Left kidney (tissue), 2 donors: Measurements from ENCODE around the gene CMSS1. TPM values are rescaled to one million over a fixed set of nuclear protein-coding genes. Genes with fewer than 3 reads are reported as not detected.

Experiments
- DNase-seq: peaks from one replicate; pipeline ENCODE4 v3.0.0-alpha.2; 2013
- polyA plus RNA-seq: library from polyadenylated mRNA; unstranded; fragments of 120-200 nt; gene quantifications from one replicate; pipeline ENCODE4 v1.2.1, GENCODE V29; 2013; ENCODE audit not compliant: insufficient read length

Gene CMSS1
- polyA plus RNA-seq, 1 donor, result 47.6 TPM

- no peak for DNase-seq
Measured at GRCh38 chr3:99990179-99990578, 172.5 kb downstream of the CMSS1 start.

GRCh38 chr3:99997293-99997692 lies 179.6 kb downstream of the CMSS1 start:
- DNase-seq, result no peak

GRCh38 chr3:99999536-99999935 lies 181.9 kb downstream of the CMSS1 start:
- DNase-seq, result no peak

GRCh38 chr3:100001083-100001482 lies 183.4 kb downstream of the CMSS1 start:
- DNase-seq, result no peak

GRCh38 chr3:100001526-100002270 lies 184.0 kb downstream of the CMSS1 start:
- no peak for DNase-seq

GRCh38 chr3:100002599-100003350 lies 185.1 kb downstream of the CMSS1 start:
- DNase-seq, result no peak

GRCh38 chr3:100003609-100004503 lies 186.2 kb downstream of the CMSS1 start:
- no peak for DNase-seq

- no peak for DNase-seq
Measured at GRCh38 chr3:100004931-100005330, 187.3 kb downstream of the CMSS1 start.

GRCh38 chr3:100005665-100006393 lies 188.2 kb downstream of the CMSS1 start:
- no peak for DNase-seq

- no peak for DNase-seq
Measured at GRCh38 chr3:100006570-100007271, 189.1 kb downstream of the CMSS1 start.

GRCh38 chr3:100007313-100007712 lies 189.7 kb downstream of the CMSS1 start:
- no peak for DNase-seq

- DNase-seq, result no peak
Measured at GRCh38 chr3:100008081-100008698, 190.5 kb downstream of the CMSS1 start.

- peak; percentile 46 for DNase-seq
Measured at GRCh38 chr3:100009276-100010086, 191.8 kb downstream of the CMSS1 start.

GRCh38 chr3:100010087-100010417 lies 192.4 kb downstream of the CMSS1 start:
- DNase-seq, result no peak

- no peak for DNase-seq
Measured at GRCh38 chr3:100018806-100019205, 201.1 kb downstream of the CMSS1 start.

- DNase-seq, result no peak
Measured at GRCh38 chr3:100019719-100020118, 202.1 kb downstream of the CMSS1 start.

GRCh38 chr3:100020876-100021644 lies 203.4 kb downstream of the CMSS1 start:
- DNase-seq, result no peak

- no peak for DNase-seq
Measured at GRCh38 chr3:100022506-100022905, 204.8 kb downstream of the CMSS1 start.

- DNase-seq, result no peak
Measured at GRCh38 chr3:100023150-100023549, 205.5 kb downstream of the CMSS1 start.
